HG03342 (cell line): ENCODE measurements around the gene DCTN3.

Experiments used
- ATAC-seq: cut with Tn5 transposase; IDR thresholded peaks from one replicate; pipeline ENCODE4 v1.9.1; 2021; ENCODE audit warnings: mild to moderate bottlenecking, moderate library complexity; ENCODE audit not compliant: unreplicated experiment

The DCTN3 gene

GRCh38 chr9:34620061-34620994 is at the start of gene DCTN3:
Gene DCTN3 (minus strand): TSS chr9:34620495. CDS start chr9:34620464, 31 bp downstream.
- ATAC-seq: peak; percentile 98

- peak; percentile 71 for ATAC-seq
Observed at GRCh38 chr9:34665381-34666250, 45.3 kb upstream of the DCTN3 start.

- no peak for ATAC-seq
Observed at GRCh38 chr9:34665067-34665380, 44.7 kb upstream of the DCTN3 start.

- ATAC-seq: peak; percentile 62
Observed at GRCh38 chr9:34664281-34665066, 44.2 kb upstream of the DCTN3 start.

- no peak for ATAC-seq
Observed at GRCh38 chr9:34663303-34663605, 43.0 kb upstream of the DCTN3 start.

GRCh38 chr9:34662526-34663302 is 42.4 kb upstream of the DCTN3 start, which contains the start of gene CCL27:
Gene CCL27 (minus strand): TSS chr9:34662657. CDS start chr9:34662633, 24 bp downstream.
- no peak for ATAC-seq

GRCh38 chr9:34659592-34660253 is 39.4 kb upstream of the DCTN3 start:
- no peak for ATAC-seq

- no peak for ATAC-seq
Observed at GRCh38 chr9:34658461-34658860, 38.2 kb upstream of the DCTN3 start.

- no peak for ATAC-seq
Observed at GRCh38 chr9:34656992-34657391, 36.7 kb upstream of the DCTN3 start.

- ATAC-seq: no peak
Observed at GRCh38 chr9:34655394-34655793, 35.1 kb upstream of the DCTN3 start.

- no peak for ATAC-seq
Observed at GRCh38 chr9:34654323-34655051, 34.2 kb upstream of the DCTN3 start.

GRCh38 chr9:34653151-34654072 is 33.1 kb upstream of the DCTN3 start:
- no peak for ATAC-seq

- no peak for ATAC-seq
Observed at GRCh38 chr9:34652602-34653000, 32.3 kb upstream of the DCTN3 start.

GRCh38 chr9:34651876-34652601 is 31.7 kb upstream of the DCTN3 start, which contains the start of gene IL11RA:
Gene IL11RA (plus strand): TSS chr9:34652185. CDS start chr9:34655218, 3,033 bp downstream.
- no peak for ATAC-seq

GRCh38 chr9:34651321-34651720 is 31.0 kb upstream of the DCTN3 start:
- ATAC-seq: no peak

GRCh38 chr9:34650816-34651215 is 30.5 kb upstream of the DCTN3 start:
- no peak for ATAC-seq

- ATAC-seq: no peak
Observed at GRCh38 chr9:34648673-34649072, 28.4 kb upstream of the DCTN3 start.
